A673 (cell line): ENCODE results near the gene MLF1. TPM values are rescaled to one million over a fixed set of nuclear protein-coding genes. Genes with fewer than 3 reads are reported as not detected.

Experiments used
- BruUV-seq: library from RNA; stranded (reverse); fragments of 400-500 nt; replicated peaks from 2 replicates; lab custom pipeline; 2021; lab: Mats Ljungman, UMichigan
- CTCF ChIA-PET: fragments of 300-600 bp; sonication (Branson Sonifier 250); formaldehyde crosslinking; loops from one replicate; lab custom pipeline; 2022; ENCODE audit warnings: antibody characterized with exemption; lab: Charles Lee
- POLR2A ChIA-PET: fragments of 300-600 bp; sonication (Branson Sonifier 250); formaldehyde crosslinking; loops from one replicate; lab custom pipeline; 2022; ENCODE audit warnings: antibody characterized with exemption; ENCODE audit not compliant: low non-redundant PET; lab: Charles Lee
- DNase-seq: peaks from one replicate; pipeline ENCODE4 v3.0.0-alpha.2; 2015; ENCODE audit warnings: low spot score
- H3K27ac ChIP-seq: fragments of 200-600 bp; sonication (generic); 2 replicates; pipeline ENCODE4 v1.5.1; 2016; ENCODE audit warnings: mixed run types, low read depth, mild to moderate bottlenecking, mixed read lengths, antibody characterized with exemption, low read length; ENCODE audit not compliant: poor library complexity, severe bottlenecking
- H3K27me3 ChIP-seq: fragments of 200-600 bp; sonication (generic); replicated peaks from 2 replicates; pipeline ENCODE4 v1.6.1; 2017; ENCODE audit warnings: mixed run types, low read depth, mild to moderate bottlenecking, mixed read lengths, antibody characterized with exemption, low read length; ENCODE audit not compliant: insufficient read depth, poor library complexity
- H3K36me3 ChIP-seq: fragments of 200-600 bp; sonication (generic); 2 replicates; pipeline ENCODE4 v1.6.1; 2016; ENCODE audit warnings: mixed run types, mild to moderate bottlenecking, mixed read lengths, antibody characterized with exemption, low read length; ENCODE audit not compliant: insufficient read depth, poor library complexity, severe bottlenecking
- H3K4me1 ChIP-seq: fragments of 200-600 bp; sonication (generic); 2 replicates; pipeline ENCODE4 v1.6.1; 2017; ENCODE audit warnings: mixed run types, mild to moderate bottlenecking, mixed read lengths, antibody characterized with exemption, low read length; ENCODE audit not compliant: insufficient read depth, poor library complexity, severe bottlenecking
- H3K4me3 ChIP-seq: fragments of 200-600 bp; sonication (generic); 2 replicates; pipeline ENCODE4 v1.5.1; 2016; ENCODE audit warnings: low read depth, mixed run types, mild to moderate bottlenecking, mixed read lengths, low read length; ENCODE audit not compliant: poor library complexity, severe bottlenecking
- H3K9me3 ChIP-seq: fragments of 200-600 bp; sonication (generic); 2 replicates; pipeline ENCODE4 v1.6.1; 2016; ENCODE audit warnings: mixed run types, low read depth, mild to moderate bottlenecking, mixed read lengths, antibody characterized with exemption, low read length; ENCODE audit not compliant: poor library complexity, severe bottlenecking
- CTCF ChIP-seq: fragments of 300-800, 200-600 bp; sonication (generic); conservative IDR thresholded peaks from 2 replicates; pipeline ENCODE4 v1.5.1; 2017; ENCODE audit warnings: low read depth, mild to moderate bottlenecking, antibody characterized with exemption, low read length, moderate library complexity, mixed read lengths
- EZH2 ChIP-seq: fragments of 200-600 bp; sonication (generic); IDR thresholded peaks from 2 replicates; pipeline ENCODE4 v1.6.1; 2017; ENCODE audit warnings: borderline replicate concordance, low read depth, mild to moderate bottlenecking, mixed read lengths, antibody characterized with exemption, low read length; ENCODE audit not compliant: poor library complexity, severe bottlenecking
- intact Hi-C: fragments of 100-400 bp; cut with micrococcal nuclease; formaldehyde crosslinking; loops from one replicate; pipeline ENCODE4 v1.10.0; 2022; ENCODE audit not compliant: unreplicated experiment
- total RNA-seq: library from RNA; stranded (reverse); gene quantifications from 2 replicates; pipeline ENCODE4 v1.2.3, GENCODE V29; 2021

The MLF1 gene
- total RNA-seq, 1 experiment from 2014 or later, result 5.0 TPM

GRCh38 chr3:158602227-158602626 lies 31.2 kb downstream of the MLF1 start:
- H3K27ac ChIP-seq, result no peak overlapping the region
- CTCF ChIA-PET, result no interaction called here
- no peaks in the 10 kb centered on the region for H3K27me3 ChIP-seq
- no peak overlapping the region for H3K4me3 ChIP-seq
- POLR2A ChIA-PET, result no interaction called here
- intact Hi-C loops, result no loop called here
- no peaks in the 10 kb centered on the region for H3K4me1 ChIP-seq
- H3K9me3 ChIP-seq, result no peaks in the 10 kb centered on the region
- DNase-seq, result no peak
- TF ChIP-seq EZH2 (no peak), CTCF (no peak)
- no peaks in the 10 kb centered on the region for H3K36me3 ChIP-seq
- no TSS peak for BruUV-seq

- no peak overlapping the region for H3K4me3 ChIP-seq
- no peak for TF ChIP-seq EZH2
- TF ChIP-seq CTCF, result no peak
- no peak overlapping the region for H3K27ac ChIP-seq
- intact Hi-C loops, result no loop called here
- ChIA-PET POLR2A (no interaction called here), CTCF (no interaction called here)
- BruUV-seq, result no TSS peak
- H3K9me3 ChIP-seq, result peaks cover 13% of the 10 kb centered on the region
- no peaks in the 10 kb centered on the region for H3K27me3 ChIP-seq
- H3K4me1 ChIP-seq, result no peaks in the 10 kb centered on the region
- DNase-seq, result no peak
- H3K36me3 ChIP-seq, result no peaks in the 10 kb centered on the region
Observed at GRCh38 chr3:158617982-158618875, 47.2 kb downstream of the MLF1 start.

- DNase-seq, result no peak
- no peak overlapping the region for H3K4me3 ChIP-seq
- CTCF ChIA-PET, result no interaction called here
- intact Hi-C loops, result no loop called here
- H3K9me3 ChIP-seq, result no peaks in the 10 kb centered on the region
- no peaks in the 10 kb centered on the region for H3K36me3 ChIP-seq
- H3K27me3 ChIP-seq, result no peaks in the 10 kb centered on the region
- no peaks in the 10 kb centered on the region for H3K4me1 ChIP-seq
- TF ChIP-seq CTCF (no peak), EZH2 (no peak)
- H3K27ac ChIP-seq, result no peak overlapping the region
- POLR2A ChIA-PET, result no interaction called here
- no TSS peak for BruUV-seq
Observed at GRCh38 chr3:158625881-158626280, 54.9 kb downstream of the MLF1 start.
